HG03432 (cell line): ENCODE measurements around the gene CXCL16.
"Not testable (repeated sequence)": the region's sequence is repeated elsewhere in the genome, so short reads cannot be mapped to it uniquely, and the experiment has no call there.

Experiments used
- ATAC-seq: cut with Tn5 transposase; IDR thresholded peaks from one replicate; pipeline ENCODE4 v1.9.1; 2021; ENCODE audit warnings: mild to moderate bottlenecking, moderate library complexity; ENCODE audit not compliant: unreplicated experiment

Gene CXCL16

DNA sequence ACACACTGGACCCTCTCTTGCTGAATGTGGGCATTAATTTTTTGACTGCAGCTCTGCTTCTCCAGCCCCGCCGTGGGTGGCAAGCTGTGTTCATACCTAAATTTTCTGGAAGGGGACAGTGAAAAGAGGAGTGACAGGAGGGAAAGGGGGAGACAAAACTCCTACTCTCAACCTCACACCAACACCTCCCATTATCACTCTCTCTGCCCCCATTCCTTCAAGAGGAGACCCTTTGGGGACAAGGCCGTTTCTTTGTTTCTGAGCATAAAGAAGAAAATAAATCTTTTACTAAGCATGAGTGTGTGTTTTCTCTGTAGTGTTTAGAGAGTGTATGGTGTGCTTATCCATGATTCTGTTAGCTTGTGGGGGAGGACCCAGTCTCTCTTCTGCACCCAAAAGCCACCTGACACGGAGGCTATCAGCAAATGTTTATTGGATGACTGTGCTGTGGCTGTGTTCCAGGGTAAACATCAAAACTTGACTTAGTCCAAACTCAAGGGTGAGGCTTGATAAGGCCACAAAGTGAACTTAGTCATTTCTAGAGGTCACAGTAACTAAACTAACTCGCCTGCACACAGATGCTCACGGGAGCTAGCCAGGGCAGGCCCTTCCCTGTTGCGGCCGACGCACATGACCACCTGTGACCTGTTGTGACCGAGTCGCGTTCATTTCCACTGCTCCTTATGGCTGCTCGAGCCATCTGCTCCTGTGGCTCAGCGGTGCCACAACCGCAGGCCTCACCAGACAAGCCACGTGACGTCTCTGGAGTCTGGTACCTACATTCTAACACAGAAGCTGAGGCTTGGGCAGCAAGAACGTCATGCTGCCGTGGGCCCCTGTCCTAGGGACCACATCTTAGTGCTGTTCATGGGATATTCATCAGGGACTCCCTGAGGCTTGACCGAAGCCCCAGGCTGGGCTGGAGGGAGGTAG is 18.3 kb downstream of the CXCL16 start:
- no peak for ATAC-seq

- no peak for ATAC-seq
Measured at GRCh38 chr17:4720787-4721186, 18.9 kb downstream of the CXCL16 start.

DNA sequence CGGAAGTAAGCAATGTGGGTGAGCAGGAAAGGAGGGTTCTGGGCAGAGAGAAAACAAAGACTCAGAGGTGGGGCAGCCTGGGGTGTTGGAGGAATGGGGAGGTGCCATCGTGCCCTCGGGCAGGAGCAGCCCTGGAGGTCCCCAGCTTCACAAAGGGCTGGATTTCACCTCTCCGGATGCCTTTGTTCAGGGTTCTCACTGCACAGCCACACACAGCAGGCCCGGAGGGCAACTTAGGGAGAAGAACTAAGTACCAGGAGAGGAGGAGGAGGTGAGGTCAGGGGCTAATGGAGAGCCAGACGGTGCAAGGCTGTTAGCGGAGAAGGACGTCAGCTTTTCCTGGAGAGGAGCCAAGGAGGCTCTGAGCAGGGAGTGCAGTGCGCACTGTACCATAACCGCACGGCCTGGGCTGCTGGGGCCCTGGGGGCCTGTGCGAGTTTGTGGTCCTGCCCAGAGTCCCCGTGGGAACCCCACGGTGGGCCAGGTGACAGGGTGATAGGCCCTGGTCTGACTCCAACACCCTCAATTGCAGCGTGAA is 20.0 kb downstream of the CXCL16 start:
- ATAC-seq: no peak

GRCh38 chr17:4719146-4719545 is 20.6 kb downstream of the CXCL16 start:
- no peak for ATAC-seq

- no peak for ATAC-seq
Measured at GRCh38 chr17:4718276-4718675, 21.5 kb downstream of the CXCL16 start.

DNA sequence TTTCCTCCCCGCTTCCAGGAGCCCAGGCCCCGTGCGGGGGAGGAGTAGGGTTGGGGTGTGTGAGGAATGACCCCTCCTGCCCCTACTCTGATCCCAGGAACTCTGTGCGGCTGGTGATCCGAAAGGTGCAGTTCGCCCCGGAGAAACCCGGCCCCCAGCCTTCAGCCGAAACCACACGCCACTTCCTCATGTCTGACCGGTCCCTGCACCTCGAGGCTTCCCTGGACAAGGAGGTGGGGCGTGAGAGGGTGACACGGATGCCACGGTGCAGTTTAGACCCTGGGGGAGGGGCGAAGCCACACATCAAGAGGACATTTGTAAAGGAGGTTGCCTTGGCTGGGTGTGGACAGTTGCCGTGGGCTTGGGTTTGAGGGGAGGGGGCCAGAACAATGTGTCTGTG is 21.9 kb downstream of the CXCL16 start:
- ATAC-seq: no peak

GRCh38 chr17:4716081-4716480 is 23.6 kb downstream of the CXCL16 start:
- ATAC-seq: no peak

DNA sequence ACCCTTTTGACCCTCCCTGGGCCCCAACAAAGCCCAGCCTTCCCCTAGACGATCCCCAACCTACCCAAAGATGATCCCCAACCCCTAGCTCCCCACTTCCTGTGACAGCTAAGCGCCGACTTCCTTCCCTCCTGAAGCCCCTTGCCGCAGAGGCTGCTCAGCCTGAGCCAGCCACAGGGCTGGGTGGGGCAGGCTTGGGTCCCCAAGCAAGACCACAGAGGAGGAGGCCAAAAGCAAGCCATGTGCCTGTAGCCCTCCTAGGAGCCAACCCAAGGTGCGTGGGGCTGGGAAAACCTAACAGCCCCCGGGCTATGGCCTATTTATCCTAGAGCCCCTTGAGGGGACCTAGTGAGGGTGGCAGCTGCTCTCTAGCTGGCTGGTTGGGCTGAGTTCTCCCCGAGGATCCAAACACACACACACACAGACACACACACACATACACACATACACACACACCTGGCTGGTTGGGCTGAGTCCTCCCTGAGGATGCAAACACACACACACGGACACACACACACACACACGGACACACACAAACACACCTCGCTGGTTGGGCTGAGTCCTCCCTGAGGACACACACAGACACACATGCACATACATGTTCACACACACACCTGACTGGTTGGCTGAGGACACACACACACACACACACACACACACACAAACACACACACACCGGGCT is 24.5 kb downstream of the CXCL16 start:
- ATAC-seq: no peak

DNA sequence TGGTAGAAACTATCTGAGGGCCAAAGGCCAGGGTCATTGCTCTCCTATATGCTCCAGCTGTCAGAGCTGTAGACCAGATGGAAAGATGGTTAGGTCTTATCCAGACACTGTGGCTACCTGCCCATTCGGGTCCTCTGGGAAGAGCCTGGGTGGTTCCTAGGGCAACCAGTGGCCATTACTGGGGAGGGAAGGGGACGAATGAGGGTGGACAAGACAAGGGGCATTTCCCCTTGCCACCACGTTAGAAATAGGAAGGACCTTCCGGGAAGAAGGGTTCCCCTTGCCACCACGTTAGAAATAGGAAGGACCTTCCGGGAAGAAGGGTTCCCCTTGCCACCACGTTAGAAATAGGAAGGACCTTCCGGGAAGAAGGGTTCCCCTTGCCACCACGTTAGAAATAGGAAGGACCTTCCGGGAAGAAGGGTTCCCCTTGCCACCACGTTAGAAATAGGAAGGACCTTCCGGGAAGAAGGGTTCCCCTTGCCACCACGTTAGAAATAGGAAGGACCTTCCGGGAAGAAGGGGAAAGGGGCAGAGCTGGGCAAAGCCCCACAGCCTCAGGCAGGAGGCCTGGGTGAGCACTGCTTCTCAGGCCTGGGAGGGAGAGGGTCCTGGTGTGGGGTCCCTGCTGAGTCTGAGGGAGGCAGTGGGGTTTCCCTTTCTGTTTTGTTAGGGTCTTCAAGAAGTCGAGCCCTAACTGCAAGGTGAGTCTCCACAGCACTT is 25.2 kb downstream of the CXCL16 start:
- not testable (repeated sequence) for ATAC-seq

DNA sequence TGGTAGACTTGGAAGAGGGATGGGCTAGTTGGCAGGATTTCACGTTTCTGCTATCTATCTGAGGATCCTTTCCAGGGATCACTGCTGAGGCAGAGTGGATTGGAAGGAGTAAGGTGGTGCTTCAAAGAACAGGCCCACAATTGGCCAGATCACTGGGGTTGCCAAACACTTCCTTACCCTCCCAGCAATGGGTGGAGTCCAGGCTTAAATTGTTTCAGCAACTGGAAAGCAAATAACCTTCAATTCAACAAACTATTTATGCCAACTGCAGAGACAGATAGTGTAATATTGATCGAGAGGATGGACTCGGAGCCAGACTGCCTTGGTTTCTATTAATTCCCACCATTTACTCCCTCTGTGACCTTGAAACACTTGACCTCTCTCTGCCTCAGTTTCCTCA is 27.2 kb downstream of the CXCL16 start:
- no peak for ATAC-seq

- no peak for ATAC-seq
Measured at GRCh38 chr17:4711661-4712181, 28.0 kb downstream of the CXCL16 start.

DNA sequence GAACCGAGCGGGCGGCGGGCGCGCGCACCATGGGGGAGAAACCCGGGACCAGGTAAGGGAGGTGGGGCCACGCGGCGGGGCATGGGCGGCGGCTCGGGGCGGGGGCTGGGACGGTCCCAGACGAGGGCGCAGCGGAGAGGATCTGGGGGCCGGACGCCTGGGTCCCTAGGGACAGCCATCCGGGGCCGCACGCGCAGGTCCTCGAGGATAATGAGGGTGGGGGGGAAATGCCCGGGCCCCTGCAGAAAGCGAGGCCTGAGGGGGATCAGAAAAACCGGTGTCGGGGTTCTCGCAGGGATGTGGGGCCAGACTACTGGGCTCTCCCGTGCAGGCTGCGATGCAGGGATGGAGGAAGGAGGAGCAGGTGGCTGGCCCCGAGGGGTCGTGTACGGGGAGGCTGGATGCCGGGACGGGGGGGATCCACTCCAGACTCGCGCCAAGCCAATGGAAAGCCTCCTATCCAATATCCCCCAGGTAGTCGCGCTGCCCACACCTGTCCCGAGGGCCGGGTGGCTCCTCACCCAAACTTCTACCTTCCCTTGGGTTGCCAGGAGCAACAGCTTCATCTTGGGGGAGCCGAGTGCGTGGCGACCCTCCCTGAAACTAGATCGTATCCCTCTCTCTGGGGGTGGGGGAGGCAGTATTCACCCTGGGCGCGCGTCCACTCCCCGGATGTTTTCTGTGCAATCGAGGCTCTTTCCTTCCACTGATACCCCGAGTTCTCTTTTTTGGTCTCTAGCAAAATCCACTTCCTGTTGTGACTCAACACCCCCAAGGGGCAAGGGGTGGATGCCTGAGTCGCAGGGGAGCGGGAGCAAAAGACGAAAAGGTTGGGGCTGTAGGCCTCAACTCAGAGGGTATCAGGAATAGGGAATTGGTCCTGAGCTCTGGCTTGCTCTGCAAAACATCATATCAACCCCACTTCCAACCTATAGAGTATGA is 28.8 kb downstream of the CXCL16 start:
- peak; percentile 9 for ATAC-seq

DNA sequence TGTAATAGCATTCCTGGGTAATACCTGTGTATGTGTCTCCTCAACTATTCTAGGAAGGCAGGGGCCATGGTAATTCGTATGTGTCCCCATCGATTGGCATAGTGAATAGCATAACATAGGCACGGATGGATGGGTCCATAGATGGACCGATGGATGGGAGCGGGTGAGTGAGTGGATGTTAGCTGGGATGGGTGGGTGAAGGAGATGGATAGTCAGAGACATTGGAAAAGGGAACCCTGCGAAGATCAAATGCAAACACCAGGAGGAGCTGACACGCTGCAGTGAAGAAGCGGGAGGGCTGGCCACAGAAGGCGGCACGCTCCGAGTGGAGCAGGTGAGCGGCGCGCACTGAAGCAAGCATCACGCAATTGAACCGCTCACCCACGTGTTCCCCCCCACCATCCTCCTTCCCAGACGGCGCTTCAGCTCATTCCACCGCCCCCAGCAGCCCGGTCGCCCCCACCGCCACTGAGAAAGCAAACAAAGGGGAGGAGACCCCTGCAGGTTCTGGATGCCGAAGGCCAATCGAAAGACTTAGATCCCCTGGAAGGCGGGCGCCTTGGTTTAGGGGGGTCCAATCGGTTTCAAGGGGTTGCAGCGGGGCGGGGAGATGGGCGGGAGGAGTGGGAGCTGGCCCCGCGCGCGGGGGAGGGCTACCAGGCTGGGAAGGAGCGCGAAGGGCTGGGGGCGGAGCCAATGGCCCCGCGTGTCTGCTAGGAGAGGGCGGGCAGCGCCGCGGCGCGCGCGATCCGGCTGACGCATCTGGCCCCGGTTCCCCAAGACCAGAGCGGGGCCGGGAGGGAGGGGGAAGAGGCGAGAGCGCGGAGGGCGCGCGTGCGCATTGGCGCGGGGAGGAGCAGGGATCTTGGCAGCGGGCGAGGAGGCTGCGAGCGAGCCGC is 29.7 kb downstream of the CXCL16 start, which contains the start of gene ARRB2:
TSS of gene ARRB2 (plus strand) at position 839 of the 899 bp plus-strand sequence. CDS start 90 bp downstream, outside the sequence.
- peak; percentile 83 for ATAC-seq

- ATAC-seq: no peak
Measured at GRCh38 chr17:4708436-4708835, 31.3 kb downstream of the CXCL16 start.

DNA sequence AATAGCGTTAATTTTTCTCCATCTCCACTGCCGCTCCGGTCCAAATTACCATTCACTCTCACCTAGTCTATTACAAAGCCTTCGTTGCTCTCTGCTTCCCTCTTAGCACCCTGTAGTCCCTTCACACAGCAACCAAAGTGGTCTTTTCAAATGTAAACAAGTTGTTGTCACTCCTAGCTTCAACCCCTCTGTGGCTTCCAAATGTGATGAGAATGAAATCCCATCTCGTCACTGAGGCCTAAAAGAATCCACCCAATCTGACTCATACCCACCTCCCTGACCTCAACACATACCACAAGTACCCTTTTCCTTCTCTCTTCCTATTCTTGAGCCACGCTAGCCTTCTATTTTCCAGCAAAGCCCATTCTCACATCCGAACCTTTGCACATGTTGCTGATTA is 33.6 kb downstream of the CXCL16 start:
- no peak for ATAC-seq

DNA sequence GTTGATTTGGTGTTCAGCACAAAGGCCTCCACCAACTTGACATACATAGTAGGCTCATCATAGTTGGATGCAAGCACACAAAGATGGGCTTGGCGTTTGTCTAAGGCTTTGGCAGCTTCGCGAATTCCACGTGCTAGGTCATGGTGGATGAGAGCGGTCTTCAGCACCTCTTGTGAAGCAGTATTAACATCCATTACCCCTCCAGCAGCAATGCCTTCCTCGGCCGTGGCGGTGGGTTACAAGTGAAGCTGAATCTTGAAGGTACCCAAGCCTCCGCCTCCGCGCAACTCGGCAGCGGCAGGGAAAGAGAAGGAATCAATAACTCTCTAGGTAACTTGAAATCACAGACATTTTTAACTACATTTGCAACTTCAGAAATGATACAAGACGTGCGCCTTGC is 34.7 kb downstream of the CXCL16 start:
- ATAC-seq: no peak

DNA sequence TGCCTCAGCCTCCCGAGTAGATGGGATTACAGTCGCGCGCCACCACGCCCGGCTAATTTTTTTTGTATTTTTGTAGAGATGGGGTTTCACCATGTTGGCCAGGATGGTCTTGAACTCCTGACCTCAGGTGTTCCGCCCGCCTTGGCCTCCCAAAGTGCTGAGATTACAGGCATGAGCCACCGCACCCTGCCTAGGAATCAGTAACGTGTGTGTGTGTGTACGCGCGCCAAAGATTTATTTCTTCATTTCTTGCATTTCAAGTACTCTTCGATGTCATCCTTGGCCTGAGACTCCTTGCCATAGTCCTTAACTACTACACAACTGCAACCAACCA is 35.2 kb downstream of the CXCL16 start:
- ATAC-seq: not testable (repeated sequence)

DNA sequence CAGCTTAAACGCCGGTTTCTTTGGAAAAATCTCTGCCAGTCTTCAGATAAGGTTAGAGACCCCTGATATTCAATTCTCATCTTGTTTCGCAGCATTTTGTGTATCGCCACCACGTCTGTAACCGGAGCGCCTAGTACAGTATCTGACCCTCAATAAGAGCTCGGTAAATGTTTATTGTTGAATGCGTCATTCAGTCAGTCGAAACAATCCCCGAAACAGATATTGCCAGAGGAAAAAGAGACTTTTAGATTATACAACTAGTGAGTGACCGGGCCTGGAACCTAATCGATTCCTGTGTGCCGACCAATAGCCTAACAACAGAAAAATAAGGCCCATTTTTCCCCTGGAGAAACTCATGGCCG is 36.4 kb downstream of the CXCL16 start:
- no peak for ATAC-seq

GRCh38 chr17:4701116-4701515 is 38.6 kb downstream of the CXCL16 start:
- no peak for ATAC-seq
